ENCODE results near the gene TASP1.

DNA sequence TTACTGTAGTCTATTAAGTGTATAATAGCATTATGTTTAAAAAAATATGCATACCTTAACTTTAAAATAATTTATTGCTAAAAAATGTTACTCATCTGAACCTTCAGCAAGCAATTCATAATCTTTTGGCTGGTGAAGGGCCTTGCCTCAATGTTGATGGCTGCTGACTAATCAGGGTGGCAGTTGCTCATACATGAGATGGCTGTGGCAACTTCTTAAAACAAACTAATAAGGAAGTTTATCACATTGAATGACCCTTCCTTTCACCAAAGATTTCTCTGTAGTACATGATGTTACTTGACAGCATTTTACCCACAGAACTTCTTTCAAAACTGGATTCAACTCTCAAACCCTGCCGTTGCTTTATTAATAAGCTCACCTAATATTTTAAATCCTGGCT lies 84.0 kb downstream of the TASP1 start:
- TF ChIP-seq, protein P1, sequence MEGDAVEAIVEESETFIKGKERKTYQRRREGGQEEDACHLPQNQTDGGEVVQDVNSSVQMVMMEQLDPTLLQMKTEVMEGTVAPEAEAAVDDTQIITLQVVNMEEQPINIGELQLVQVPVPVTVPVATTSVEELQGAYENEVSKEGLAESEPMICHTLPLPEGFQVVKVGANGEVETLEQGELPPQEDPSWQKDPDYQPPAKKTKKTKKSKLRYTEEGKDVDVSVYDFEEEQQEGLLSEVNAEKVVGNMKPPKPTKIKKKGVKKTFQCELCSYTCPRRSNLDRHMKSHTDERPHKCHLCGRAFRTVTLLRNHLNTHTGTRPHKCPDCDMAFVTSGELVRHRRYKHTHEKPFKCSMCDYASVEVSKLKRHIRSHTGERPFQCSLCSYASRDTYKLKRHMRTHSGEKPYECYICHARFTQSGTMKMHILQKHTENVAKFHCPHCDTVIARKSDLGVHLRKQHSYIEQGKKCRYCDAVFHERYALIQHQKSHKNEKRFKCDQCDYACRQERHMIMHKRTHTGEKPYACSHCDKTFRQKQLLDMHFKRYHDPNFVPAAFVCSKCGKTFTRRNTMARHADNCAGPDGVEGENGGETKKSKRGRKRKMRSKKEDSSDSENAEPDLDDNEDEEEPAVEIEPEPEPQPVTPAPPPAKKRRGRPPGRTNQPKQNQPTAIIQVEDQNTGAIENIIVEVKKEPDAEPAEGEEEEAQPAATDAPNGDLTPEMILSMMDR (IDR thresholded peaks at IDR 0.05; ENCODE audit: insufficient read depth, low read length, poor library complexity, severe bottlenecking) = no peak
- no peak for TF ChIP-seq EZH2phosphoT487 (conservative IDR thresholded peaks at IDR 0.05; ENCODE audit: low read length)
